Activated CD8-positive, alpha-beta memory T cell treated with anti-CD3 and anti-CD28 coated beads for 4 hours (primary cell): ENCODE measurements around the gene MPP3.
A peak's percentile ranks its signal among the peaks of the same experiment; 100 is the strongest.
"Not testable (repeated sequence)": the region's sequence is repeated elsewhere in the genome, so short reads cannot be mapped to it uniquely, and the experiment has no call there.

Experiments
- DNase-seq, 2 donors: peaks; one replicate each; pipeline ENCODE4 v3.0.0-alpha.2; 2020; ENCODE audit warnings: low read depth in 2 of 2

MPP3 gene

DNA sequence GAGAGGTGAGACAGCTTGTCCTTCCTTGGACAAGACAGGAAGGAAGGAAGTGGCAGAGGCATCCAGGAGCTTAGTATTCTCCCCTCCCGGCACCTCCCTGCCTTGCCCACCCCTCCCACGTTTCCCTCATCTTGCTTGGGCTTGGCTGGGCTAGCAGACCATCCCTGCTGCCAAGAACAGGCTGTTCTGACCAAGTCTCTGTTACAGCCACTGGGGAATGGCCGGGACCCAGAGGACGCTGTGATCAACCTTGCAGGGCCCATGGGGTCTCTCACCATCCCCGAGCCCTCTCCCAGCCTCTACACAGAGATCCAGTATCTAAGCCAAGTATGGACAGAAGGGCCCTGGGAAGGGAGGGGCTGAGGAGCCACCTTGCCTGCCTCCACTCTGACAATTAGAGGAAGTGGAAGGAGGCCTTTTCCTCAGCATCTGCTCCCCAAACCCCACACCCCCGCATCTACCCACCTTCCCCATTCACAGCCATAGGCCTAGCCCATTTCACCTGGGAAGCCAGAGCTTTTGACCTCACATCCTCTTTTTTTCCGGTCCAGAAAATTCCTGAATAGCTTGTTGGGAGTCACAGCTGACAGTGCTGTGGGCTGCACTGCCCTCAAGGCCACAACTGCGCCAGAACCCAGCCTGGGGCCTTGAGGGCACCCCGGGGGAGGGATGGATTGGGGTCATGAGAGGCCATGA is 28.1 kb upstream of the MPP3 start:
- DNase-seq: no peak

DNA sequence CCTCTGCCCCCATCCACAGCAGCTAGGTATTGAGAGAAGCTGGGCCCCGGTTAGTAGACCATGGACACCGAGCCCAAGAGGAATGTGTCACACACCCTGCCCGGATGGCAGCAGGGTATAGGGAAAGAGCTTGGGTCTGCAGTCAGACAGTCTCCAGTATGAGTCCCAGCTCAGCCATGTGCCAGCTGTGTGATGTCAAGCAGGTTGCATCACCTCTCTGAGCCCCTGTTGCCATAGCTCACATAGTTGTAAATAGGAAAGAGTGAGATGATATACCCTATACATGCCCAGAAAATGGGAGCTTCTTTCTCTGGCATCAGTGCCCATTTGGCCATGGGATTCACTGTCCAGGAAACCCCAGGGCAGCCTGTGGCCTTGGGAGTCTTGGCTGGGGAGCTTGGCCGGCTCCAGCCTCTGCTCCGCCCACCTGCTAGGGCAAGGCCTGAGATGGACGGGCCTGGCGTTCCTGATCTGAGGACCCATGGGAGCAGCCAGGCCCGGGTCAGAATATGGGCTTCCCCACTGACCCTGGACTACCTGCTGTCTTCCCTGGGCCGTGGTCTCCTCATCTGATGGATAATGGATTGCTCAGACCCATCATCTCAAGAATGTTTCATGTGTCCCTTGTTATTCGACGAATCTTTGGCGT is 27.3 kb upstream of the MPP3 start:
- no peak for DNase-seq

DNA sequence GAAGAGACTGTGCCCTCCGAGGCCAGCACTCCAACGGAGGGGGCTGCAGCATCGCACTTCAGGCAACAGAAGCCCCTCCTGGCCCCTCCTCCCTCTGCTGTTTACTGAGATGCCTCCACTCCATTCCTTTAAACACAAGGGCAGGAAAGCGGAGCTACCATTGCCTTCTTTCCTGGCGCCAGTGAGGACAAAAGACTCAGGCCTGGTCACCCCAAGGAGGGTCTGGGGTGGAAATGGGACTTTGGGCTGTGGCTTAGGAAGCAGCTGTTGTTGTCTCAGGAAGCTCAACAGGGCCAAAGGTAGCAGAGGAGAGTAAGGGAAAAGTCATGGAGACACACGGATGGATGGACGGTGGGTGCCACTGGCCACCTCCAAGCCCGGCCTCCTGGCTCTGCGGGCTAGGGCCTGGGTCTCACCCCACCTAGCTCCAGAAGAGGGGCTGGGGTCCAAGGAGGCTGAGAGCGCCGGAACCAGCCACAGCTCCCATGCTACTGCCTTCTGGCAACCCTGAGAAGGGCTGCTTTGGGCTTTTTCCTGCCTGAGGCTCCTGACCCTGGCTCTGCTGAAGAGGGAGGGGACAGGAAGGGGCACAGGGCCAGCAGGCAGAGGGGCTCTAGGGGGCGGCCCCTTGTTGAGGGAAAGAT is 25.1 kb upstream of the MPP3 start:
- DNase-seq: no peak

DNA sequence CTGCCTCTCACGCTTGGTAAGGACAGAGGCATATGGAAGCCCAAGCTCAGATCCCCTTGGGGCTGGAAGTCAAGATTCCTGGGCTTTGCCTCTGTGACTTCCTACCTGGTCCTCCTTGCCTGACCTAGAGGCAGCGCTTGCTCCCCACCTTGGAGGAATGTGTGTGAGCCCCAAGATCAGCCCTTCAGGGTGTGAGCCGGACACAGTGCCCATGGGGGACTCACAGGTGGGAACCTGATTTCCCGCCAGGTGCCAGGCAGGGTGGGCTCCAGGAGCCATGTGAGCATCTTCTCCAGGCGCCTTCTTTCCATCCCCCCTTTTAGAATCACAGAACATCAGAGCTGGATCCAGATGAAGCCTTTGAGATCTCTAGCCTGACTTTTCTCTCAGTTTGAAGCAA is 24.2 kb upstream of the MPP3 start:
- no peak for DNase-seq

DNA sequence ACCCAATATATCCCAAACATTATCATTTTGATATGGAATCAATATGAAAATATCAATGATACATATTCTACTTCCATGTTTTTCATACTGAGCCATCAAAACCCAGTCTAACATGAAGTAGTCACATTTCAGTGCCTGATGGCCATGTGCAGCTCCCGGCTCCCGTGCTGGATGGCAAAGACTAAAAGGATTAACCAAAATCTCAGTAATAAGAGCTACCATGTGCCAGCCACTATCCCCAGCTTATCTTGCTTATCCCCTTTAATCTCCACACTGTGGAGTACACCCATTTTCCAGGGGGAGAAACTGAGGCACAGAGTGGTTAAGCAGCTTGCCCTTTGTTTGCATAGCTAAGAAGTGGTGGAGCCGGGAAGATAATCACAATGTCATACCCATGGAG is 23.2 kb upstream of the MPP3 start:
- DNase-seq: no peak

DNA sequence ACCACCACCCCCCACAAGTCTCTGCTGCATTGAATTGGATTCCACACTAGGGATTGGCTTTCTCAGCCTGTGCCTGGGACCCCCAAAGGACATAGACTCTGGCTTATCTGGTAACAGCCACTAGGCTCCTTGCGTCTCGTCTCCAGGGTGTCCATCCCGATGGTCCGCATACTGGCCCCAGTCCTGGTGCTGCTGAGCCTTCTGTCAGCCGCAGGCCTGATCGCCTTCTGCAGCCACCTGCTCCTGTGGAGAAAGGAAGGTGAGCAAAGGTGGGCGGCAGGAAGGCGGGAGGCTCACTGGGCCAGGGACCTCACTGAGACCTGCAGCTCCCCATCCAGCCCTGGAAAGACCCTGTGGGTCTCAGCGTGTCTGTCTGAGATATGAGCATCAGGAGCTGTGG is 22.1 kb upstream of the MPP3 start:
- no peak for DNase-seq

DNA sequence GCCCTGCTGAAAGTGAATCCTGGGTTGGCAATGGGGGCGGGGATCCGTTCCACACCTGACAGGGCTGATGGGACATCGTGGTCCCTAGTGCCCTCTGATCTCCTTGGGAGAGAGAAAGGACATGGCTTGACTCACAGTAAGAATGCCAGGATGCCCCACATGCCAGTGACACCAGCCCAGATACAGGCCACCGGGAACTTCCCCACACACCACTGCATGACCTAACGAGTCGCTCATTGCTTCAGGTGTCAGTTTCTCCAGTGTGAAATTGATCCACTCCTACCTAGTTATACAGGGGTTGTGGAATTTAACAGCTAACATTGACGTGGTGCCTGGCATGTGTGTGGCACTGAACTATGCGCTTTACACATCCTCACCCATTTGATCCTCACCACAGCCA is 21.6 kb upstream of the MPP3 start:
- DNase-seq: no peak

DNA sequence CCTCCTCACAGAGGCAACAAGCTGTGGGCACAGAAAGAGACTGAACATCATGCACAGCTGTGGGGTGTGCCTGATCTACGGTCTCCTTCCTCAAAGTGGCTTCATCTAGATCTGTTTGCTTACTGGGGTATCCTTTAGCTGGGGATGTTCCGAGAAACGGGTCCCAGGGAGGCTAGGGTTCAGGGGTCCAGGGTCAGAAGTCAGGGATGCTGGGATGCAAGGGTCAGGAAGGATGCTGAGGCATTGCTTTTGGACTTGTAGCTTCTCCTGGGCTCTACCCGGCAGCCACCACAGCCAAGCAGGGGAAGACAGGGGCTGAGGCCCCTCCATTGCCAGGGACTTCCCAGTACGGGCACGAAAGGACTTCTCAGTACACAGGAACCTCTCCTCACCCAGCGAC is 20.6 kb upstream of the MPP3 start:
- DNase-seq: no peak

DNA sequence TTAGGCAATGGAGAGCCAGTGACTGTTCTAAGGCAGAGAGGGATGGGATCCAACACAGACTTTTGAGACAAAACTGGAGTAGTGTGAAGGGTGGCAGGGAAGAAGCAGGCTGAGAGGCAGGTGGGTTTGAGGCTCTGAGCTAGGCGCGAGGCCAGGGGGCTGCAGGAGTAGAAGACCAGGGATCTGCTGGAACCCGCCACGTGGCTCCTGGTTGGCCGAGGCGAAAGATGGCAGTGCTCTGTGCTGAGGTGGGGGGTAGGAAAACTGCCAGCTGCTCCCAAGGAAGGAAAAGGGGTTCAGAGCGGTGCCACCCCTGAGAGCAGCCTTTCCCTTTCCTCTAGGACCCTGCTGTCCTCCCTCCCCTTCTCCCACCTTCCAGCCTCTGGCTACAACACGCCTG is 19.6 kb upstream of the MPP3 start:
- DNase-seq: no peak

DNA sequence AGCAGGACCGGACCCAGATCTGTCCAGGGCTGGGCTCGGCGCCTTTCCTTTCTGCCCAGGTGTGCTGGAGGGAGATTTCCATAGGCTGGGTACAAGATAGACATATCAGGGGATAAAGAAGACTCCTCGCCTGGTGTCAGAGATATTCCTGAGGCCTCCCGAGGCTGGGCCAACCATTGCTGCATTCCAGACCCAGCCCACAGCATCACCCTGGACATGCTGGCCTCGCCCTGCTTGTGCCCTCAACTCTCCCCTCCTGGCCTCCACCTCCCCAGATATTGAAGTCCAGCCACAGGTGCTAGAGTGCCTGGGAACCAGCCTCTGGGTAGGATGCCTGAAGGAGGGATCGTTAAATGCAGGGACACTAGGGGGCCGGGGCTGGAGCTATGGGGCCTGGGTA is 16.2 kb upstream of the MPP3 start:
- no peak for DNase-seq

DNA sequence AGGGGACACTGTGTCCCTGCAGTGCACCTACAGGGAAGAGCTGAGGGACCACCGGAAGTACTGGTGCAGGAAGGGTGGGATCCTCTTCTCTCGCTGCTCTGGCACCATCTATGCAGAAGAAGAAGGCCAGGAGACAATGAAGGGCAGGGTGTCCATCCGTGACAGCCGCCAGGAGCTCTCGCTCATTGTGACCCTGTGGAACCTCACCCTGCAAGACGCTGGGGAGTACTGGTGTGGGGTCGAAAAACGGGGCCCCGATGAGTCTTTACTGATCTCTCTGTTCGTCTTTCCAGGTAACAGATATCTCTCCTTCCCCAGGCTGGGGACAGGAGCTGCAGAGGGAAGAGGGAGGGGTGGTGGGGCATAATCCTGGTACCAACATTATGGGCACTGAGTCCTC is 15.7 kb upstream of the MPP3 start:
- no peak for DNase-seq

DNA sequence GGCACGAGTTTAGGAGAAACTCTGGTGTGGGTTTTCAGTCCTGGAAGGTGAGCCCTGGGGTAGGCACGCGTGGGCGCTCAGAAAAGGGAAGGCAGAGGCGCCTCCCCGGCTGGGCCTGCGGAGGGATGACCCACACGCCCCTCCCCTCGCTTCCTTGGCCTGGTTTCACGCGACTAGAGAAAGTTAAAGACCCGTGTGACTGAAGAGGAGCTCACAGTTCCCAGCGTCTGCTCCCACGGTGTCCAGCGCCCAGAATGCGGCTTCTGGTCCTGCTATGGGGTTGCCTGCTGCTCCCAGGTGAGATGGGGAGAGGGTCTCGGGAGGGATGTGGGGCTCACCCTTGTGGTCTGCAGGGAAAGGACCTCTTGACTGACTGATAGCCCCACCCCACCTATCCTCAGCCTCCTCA is 14.0 kb upstream of the MPP3 start, which contains the start of gene CD300LG:
Gene CD300LG (plus strand): TSS at position 214 of the 409 bp plus-strand sequence. CDS start 41 bp downstream, at position 255.
- no peak for DNase-seq

DNA sequence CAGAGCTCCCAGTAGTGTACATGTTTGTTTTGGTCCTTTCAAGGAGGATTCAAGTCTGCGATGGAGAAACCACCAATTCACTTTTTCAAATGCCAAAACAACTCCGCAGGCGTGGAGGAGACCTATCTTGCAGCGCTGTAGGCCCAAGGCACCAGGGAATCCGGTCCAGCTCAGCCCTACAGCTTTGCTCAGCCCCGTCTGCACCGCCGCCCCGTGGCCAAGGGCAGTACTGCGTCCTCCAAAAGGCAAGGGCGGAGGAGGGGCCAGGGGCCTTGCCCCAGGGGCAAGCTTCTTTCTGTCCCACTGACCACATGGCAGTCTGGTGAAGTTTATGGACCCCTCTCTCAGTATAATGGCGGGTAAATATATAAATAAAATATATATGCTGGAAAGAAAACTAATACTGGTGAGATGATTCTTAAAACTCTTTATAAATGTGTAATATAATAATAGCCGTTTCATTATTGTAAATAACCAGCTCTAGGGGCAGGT is 13.3 kb upstream of the MPP3 start:
- DNase-seq: peak; percentile 31 to 36

DNA sequence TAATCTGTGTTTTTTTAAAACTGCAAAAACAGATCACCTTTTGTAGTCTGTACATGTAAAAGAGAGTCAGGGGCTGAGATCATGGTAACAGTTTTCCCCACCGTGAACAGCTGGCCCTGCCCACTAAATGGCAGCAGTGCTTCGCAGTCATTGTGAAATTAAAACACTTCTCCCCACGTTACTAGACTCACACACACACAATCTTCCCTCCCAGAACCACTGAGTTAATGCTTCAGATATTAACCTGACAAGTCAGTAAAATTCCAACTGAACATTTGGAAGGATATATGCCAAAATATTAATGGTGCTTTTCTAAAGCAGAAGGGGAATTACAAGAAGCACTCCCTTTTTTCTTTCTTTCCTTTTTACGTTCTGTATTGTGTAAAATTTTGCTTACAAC is 12.8 kb upstream of the MPP3 start:
- DNase-seq: no peak

DNA sequence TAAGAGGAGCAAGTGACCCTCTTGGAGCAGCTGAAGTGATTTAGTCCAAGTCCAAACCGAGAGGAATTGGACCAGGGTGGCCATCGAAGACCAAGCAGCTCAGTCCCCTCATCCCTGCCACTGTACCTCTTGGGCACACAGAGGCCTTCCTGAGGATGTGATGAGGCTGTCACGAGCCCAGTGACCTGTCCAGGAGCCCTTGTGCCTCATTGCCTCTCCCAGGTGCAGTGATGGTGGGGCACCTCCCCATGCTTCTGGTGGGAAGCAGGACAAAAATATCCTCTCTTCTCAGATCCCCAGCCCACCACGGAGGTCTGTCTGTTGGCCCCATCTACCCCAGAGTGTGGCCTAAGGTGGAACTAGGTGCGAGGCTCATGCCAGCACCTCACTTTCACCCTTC is 11.3 kb upstream of the MPP3 start:
- DNase-seq: no peak

DNA sequence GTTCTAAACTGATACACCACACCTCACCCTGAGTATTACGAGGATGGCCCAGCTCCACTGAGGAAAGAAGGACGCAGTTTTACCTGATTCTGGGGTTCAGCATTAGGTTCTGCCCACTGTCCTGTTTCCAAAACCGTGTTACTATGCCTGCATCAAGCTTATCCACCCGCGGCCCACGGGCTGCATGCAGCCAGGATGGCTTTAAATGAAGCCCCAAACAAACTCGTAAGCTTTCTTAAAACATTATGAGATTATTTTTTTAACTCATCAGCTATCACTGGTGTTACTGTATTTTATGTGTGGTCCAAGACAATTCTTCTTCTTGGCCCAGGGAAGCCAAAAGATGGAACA is 10.0 kb upstream of the MPP3 start:
- no peak for DNase-seq

DNA sequence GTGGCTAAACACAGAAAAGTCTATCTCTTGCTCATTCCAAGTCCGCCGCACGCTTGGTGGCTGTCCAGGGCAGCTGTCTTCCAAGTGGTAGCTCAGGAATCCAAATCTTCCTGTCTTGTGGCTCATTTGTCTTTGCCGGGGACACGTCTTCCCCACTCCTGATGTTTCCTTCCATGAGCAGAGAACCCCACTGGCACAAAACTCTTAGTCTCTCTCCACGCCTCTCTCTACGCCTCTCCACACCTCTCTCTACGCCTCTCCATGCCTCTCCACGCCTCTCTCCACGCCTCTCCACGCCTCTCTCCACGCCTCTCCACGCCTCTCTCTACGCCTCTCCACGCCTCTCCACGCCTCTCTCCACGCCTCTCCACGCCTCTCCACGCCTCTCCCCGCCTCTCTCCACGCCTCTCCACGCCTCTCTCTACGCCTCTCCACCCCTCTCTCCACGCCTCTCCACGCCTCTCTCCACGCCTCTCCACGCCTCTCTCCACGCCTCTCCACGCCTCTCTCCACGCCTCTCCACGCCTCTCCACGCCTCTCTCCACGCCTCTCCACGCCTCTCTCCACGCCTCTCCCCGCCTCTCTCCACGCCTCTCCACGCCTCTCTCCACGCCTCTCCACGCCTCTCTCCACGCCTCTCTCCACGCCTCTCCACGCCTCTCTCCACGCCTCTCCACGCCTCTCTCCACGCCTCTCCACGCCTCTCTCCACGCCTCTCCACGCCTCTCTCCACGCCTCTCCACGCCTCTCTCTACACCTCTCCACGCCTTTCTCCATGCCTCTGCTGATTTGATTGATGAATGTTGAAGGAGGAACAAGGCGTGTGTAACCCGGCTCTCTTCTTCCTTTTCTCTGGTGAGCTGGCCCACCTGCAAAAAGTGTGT is 9.4 kb upstream of the MPP3 start:
- DNase-seq: not testable (repeated sequence)

DNA sequence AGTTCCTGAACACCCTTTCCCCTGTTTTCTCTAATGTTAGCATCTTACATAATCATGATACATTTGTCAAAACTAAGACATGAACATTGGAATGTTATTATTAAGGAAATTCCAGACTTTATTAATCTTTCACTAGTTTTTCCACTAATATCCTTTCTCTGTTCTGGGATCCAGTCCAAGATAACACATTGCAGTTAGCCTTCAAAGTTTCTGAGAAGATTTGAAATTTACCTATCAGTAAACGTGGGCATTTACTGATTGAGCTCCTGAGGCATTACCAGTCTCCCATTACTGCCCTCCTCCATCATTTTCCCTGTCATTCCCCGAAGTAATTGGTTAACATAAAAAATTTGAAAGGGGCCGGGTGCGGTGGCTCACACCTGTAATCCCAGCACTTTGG is 8.3 kb upstream of the MPP3 start:
- DNase-seq: no peak

DNA sequence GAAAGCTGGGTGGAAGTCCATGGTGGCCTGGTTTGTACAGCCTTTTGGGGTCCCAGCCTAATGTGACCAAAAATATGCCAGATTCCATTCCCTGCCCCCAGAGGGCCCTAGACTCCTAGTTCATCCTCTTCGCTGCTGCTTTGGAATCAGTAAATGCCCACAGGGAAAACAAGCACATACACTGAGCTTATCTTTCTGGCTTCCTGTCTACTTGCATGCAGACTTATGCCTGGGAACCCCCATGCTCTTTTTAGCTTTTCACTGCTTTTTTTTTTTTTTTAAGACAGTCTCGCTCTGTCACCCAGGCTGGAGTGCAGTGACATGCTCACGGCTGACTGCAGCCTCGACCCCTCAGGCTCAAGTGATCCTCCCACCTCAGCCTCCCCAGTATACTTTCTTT is 7.9 kb upstream of the MPP3 start:
- DNase-seq: no peak

DNA sequence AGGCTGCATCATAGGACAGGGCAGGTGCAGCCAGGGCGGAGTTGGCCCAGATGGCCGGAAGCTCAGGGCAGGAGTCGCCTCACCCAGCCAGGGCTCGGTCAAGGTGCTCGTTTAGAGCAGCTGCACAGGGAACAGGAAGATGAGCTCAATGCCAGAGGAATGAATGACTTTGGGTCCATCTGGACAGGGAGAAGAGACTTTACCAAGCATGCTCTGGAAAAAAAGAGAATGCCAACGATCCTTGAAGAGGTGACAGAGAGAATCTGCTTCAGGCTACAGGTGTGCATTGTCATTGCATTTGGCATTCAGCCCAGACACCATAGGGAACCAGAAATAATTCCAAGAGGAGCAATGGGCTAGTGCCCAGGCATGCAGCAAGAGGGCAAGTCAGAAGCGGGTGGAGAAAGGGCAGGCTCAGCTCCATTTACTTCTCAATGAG is 6.7 kb upstream of the MPP3 start:
- DNase-seq: no peak

DNA sequence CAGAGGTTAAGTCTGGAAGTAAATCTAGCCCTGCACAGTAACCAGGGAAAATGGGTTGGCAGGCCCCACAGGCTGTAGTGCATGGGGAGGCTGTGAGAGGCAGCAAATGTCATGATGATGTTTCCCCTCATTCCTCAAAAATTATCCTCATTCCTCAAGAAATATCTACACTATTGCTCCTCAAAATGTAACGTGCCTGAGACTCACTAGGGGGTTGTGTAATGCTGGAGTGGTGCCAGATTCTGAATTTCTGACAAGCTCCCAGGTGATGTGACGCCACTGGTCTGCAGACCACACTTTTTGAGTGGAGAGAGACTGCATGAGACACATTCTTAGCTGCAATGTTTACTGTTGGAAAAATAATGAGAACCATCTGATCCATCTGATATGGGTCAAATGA is 1.2 kb upstream of the MPP3 start:
- DNase-seq: no peak
